HEK293T (cell line): ENCODE measurements around the gene SHPK.
A peak's percentile ranks its signal among the peaks of the same experiment; 100 is the strongest.

Source experiments
- CTCF ChIA-PET: fragments of 350-600 bp; formaldehyde crosslinking; extraction: SDS; loops from one replicate; lab custom pipeline; 2021; ENCODE audit warnings: antibody characterized with exemption, inconsistent platforms; lab: Yijun Ruan, JAX
- POLR2A ChIA-PET: fragments of 350-600 bp; formaldehyde crosslinking; extraction: SDS; loops from one replicate; lab custom pipeline; 2020; ENCODE audit warnings: antibody characterized with exemption, inconsistent platforms; lab: Yijun Ruan, JAX
- DNase-seq: peaks from one replicate; pipeline ENCODE4 v3.0.0; 2012; ENCODE audit warnings: mixed read lengths; ENCODE audit errors: extremely low spot score
- ARNT ChIP-seq: fragments of 450-650 bp; IDR thresholded peaks from 2 replicates; pipeline ENCODE4 v1.6.1; 2017; ENCODE audit warnings: mild to moderate bottlenecking
- BHLHE40 ChIP-seq: fragments of 450-650 bp; IDR thresholded peaks from 2 replicates; pipeline ENCODE4 v1.6.1; 2016; ENCODE audit warnings: mild to moderate bottlenecking, moderate library complexity, borderline replicate concordance
- CTBP1 ChIP-seq: fragments of 450-650 bp; IDR thresholded peaks from 2 replicates; pipeline ENCODE4 v1.6.1; 2016; ENCODE audit warnings: borderline replicate concordance
- ELF4 ChIP-seq: fragments of 450-650 bp; IDR thresholded peaks from 2 replicates; pipeline ENCODE4 v1.6.1; 2017; ENCODE audit warnings: antibody characterized with exemption
- FOXA1 ChIP-seq: fragments of 450-650 bp; IDR thresholded peaks from 2 replicates; pipeline ENCODE4 v1.6.1; 2016; ENCODE audit warnings: mild to moderate bottlenecking
- FOXK2 ChIP-seq: fragments of 450-650 bp; IDR thresholded peaks from 2 replicates; pipeline ENCODE4 v1.6.1; 2016; ENCODE audit warnings: mild to moderate bottlenecking
- FOXM1 ChIP-seq: fragments of 450-650 bp; IDR thresholded peaks from 2 replicates; pipeline ENCODE4 v1.6.1; 2017; ENCODE audit warnings: mild to moderate bottlenecking, borderline replicate concordance
- HDGF ChIP-seq: fragments of 450-650 bp; IDR thresholded peaks from 2 replicates; pipeline ENCODE4 v1.6.1; 2017; ENCODE audit warnings: antibody characterized with exemption, borderline replicate concordance
- L3MBTL2 ChIP-seq: fragments of 450-650 bp; conservative IDR thresholded peaks from 2 replicates; pipeline ENCODE4 v1.6.1; 2016; ENCODE audit warnings: mild to moderate bottlenecking
- LEF1 ChIP-seq: fragments of 450-650 bp; IDR thresholded peaks from 2 replicates; pipeline ENCODE4 v1.6.1; 2017; ENCODE audit warnings: mild to moderate bottlenecking, borderline replicate concordance
- NFRKB ChIP-seq: fragments of 450-650 bp; IDR thresholded peaks from 2 replicates; pipeline ENCODE4 v1.6.1; 2016; ENCODE audit warnings: mild to moderate bottlenecking, moderate library complexity
- PKNOX1 ChIP-seq: fragments of 450-650 bp; IDR thresholded peaks from 2 replicates; pipeline ENCODE4 v1.6.1; 2016
- SP1 ChIP-seq: fragments of 450-650 bp; IDR thresholded peaks from 2 replicates; pipeline ENCODE4 v1.6.1; 2017
- SUZ12 ChIP-seq: fragments of 450-650 bp; IDR thresholded peaks from 2 replicates; pipeline ENCODE4 v1.6.1; 2016; ENCODE audit warnings: mild to moderate bottlenecking
- TARDBP ChIP-seq: fragments of 450-650 bp; IDR thresholded peaks from 2 replicates; pipeline ENCODE4 v1.6.1; 2016
- ZNF384 ChIP-seq: fragments of 450-650 bp; IDR thresholded peaks from 2 replicates; pipeline ENCODE4 v1.6.1; 2016

The SHPK gene

GRCh38 chr17:3602499-3602898, 33.6 kb downstream of the SHPK start:
- POLR2A ChIA-PET, result no interaction called here
- no peak for TF ChIP-seq ZNF384
- no peak for TF ChIP-seq L3MBTL2
- no peak for TF ChIP-seq FOXM1
- no peak for TF ChIP-seq BHLHE40
- TF ChIP-seq HDGF, result no peak
- TF ChIP-seq NFRKB, result no peak
- DNase-seq, result peak; percentile 52
- CTCF ChIA-PET, result interaction anchor here (1.0 to 1.6 kb wide), 5 partner anchors 10 to 46 kb away, joined by 3 to 6 read pairs (median 4); no protein-coding TSS in a partner anchor

GRCh38 chr17:3600529-3601205, 35.4 kb downstream of the SHPK start:
- no peak for DNase-seq
- TF ChIP-seq ARNT (no peak), SUZ12 (no peak), CTBP1 (no peak), BHLHE40 (no peak), FOXA1 (no peak), ZNF384 (no peak), PKNOX1 (no peak), TARDBP (no peak)
- ChIA-PET CTCF (no interaction called here), POLR2A (no interaction called here)

- TF ChIP-seq ELF4 (no peak), TARDBP (no peak), LEF1 (no peak), NFRKB (no peak)
- CTCF ChIA-PET, result no interaction called here
- no peak for DNase-seq
- POLR2A ChIA-PET, result no interaction called here
Measured at GRCh38 chr17:3598078-3598477, 38.0 kb downstream of the SHPK start.

- ChIA-PET CTCF (interaction anchor here (0.5 kb wide), 1 partner anchor 806 kb away, joined by 3 read pairs; no protein-coding TSS in a partner anchor), POLR2A (no interaction called here)
- no peak for DNase-seq
- no peak for TF ChIP-seq CTBP1
- no peak for TF ChIP-seq SUZ12
- no peak for TF ChIP-seq ELF4
- no peak for TF ChIP-seq FOXA1
- TF ChIP-seq L3MBTL2, result no peak
- no peak for TF ChIP-seq PKNOX1
- no peak for TF ChIP-seq ZNF384
- TF ChIP-seq FOXM1, result no peak
- TF ChIP-seq NFRKB, result no peak
- no peak for TF ChIP-seq ARNT
- TF ChIP-seq BHLHE40, result no peak
- no peak for TF ChIP-seq FOXK2
- TF ChIP-seq TARDBP, result no peak
- TF ChIP-seq LEF1, result no peak
- TF ChIP-seq SP1, result no peak
- TF ChIP-seq HDGF, result no peak
Measured at GRCh38 chr17:3596804-3597464, 39.1 kb downstream of the SHPK start.

GRCh38 chr17:3594976-3595375, 41.1 kb downstream of the SHPK start:
- POLR2A ChIA-PET, result no interaction called here
- TF ChIP-seq ELF4 (no peak), ZNF384 (no peak), LEF1 (no peak), CTBP1 (no peak), FOXA1 (no peak), NFRKB (no peak), SP1 (no peak), ARNT (no peak), FOXM1 (no peak), PKNOX1 (no peak), BHLHE40 (no peak), FOXK2 (no peak), HDGF (no peak), L3MBTL2 (no peak), SUZ12 (no peak), TARDBP (no peak)
- CTCF ChIA-PET, result no interaction called here
- no peak for DNase-seq

- DNase-seq, result no peak
- CTCF ChIA-PET, result no interaction called here
- POLR2A ChIA-PET, result no interaction called here
- TF ChIP-seq FOXK2 (no peak), TARDBP (no peak), SP1 (no peak), HDGF (no peak), LEF1 (no peak), CTBP1 (no peak), ZNF384 (no peak), FOXM1 (no peak), PKNOX1 (no peak), FOXA1 (no peak), L3MBTL2 (no peak)
Measured at GRCh38 chr17:3594051-3594800, 41.8 kb downstream of the SHPK start.
